Measurements from ENCODE around the gene TRIOBP. TPM values are rescaled to one million over a fixed set of nuclear protein-coding genes. Genes with fewer than 3 reads are reported as not detected.

TRIOBP gene
- total RNA-seq, 2 experiments from 2014 or later, result 31.1 to 31.6 TPM

GRCh38 chr22:37804881-37805809 lies 108.3 kb downstream of the TRIOBP start:
- Histone ChIP-seq H3K4me2 (ENCODE audit: low read length) (no peak overlapping the region), H4K20me1 (ENCODE audit: insufficient read depth, low read length) (no peaks in the 10 kb centered on the region), H2AFZ (ENCODE audit: low read length) (no peak overlapping the region), H3K36me3 (ENCODE audit: insufficient read depth, low read length) (no peaks in the 10 kb centered on the region), H3K4me3 (ENCODE audit: low read depth, low read length, poor library complexity, severe bottlenecking) (no peak overlapping the region), H3K27ac (ENCODE audit: low read depth, low read length, poor library complexity, severe bottlenecking) (no peak overlapping the region), H3K9me3 (ENCODE audit: low read length) (no peaks in the 10 kb centered on the region), H3K79me2 (ENCODE audit: insufficient read depth, low read depth, low read length) (no peaks in the 10 kb centered on the region), H3K4me1 (ENCODE audit: insufficient read depth, low read length, poor library complexity, severe bottlenecking) (peaks cover 19% of the 10 kb centered on the region), H3K9me2 (ENCODE audit: insufficient read depth, low read length) (no peaks in the 10 kb centered on the region)
- TF ChIP-seq CTCF (conservative IDR thresholded peaks at IDR 0.05; ENCODE audit: low read length) (no peak), EZH2phosphoT487 (IDR thresholded peaks at IDR 0.05; ENCODE audit: borderline replicate concordance, low read depth, low read length) (no peak)
- intact Hi-C loops (cut with micrococcal nuclease; ENCODE audit: unreplicated experiment), result loop anchor here (5.0 kb wide), 1 partner anchor 58 kb away; no protein-coding TSS in a partner anchor
- DNase-seq (ENCODE audit: low spot score), result no peak
- POLR2A ChIA-PET, result no interaction called here
- BruUV-seq (replicated peaks), result no TSS peak
- CTCF ChIA-PET (ENCODE audit: unreplicated experiment), result no interaction called here

DNA sequence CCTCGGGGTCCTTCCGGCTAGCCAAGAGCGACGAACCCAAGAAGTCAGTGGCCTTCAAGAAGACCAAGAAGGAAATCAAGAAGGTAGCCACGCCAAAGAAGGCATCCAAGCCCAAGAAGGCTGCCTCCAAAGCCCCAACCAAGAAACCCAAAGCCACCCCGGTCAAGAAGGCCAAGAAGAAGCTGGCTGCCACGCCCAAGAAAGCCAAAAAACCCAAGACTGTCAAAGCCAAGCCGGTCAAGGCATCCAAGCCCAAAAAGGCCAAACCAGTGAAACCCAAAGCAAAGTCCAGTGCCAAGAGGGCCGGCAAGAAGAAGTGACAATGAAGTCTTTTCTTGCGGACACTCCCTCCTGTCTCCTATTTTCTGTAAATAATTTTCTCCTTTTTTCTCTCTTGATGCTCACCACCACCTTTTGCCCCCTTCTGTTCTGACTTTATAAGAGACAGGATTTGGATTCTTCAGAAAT lies 109.0 kb downstream of the TRIOBP start:
- no peaks in the 10 kb centered on the region for H4K20me1 ChIP-seq (ENCODE audit: insufficient read depth, low read length)
- CTCF ChIA-PET (ENCODE audit: unreplicated experiment), result no interaction called here
- POLR2A ChIA-PET, result interaction anchor here (0.6 kb wide), 1 partner anchor 38 kb away, joined by 3 read pairs; the partner anchor contains the start of gene ANKRD54
- no peak overlapping the region for H2AFZ ChIP-seq (ENCODE audit: low read length)
- H3K36me3 ChIP-seq (ENCODE audit: insufficient read depth, low read length), result no peaks in the 10 kb centered on the region
- H3K9me2 ChIP-seq (ENCODE audit: insufficient read depth, low read length), result no peaks in the 10 kb centered on the region
- intact Hi-C loops (cut with micrococcal nuclease; ENCODE audit: unreplicated experiment), result loop anchor here (2.0 to 5.0 kb wide), 2 partner anchors 29 to 59 kb away; no protein-coding TSS in a partner anchor
- no peak for TF ChIP-seq EZH2phosphoT487 (IDR thresholded peaks at IDR 0.05; ENCODE audit: borderline replicate concordance, low read depth, low read length)
- TF ChIP-seq CTCF (conservative IDR thresholded peaks at IDR 0.05; ENCODE audit: low read length), result no peak
- no peak for DNase-seq (ENCODE audit: low spot score)
- H3K79me2 ChIP-seq (ENCODE audit: insufficient read depth, low read depth, low read length), result no peaks in the 10 kb centered on the region
- peaks cover 19% of the 10 kb centered on the region for H3K4me1 ChIP-seq (ENCODE audit: insufficient read depth, low read length, poor library complexity, severe bottlenecking)
- no peak overlapping the region for H3K4me2 ChIP-seq (ENCODE audit: low read length)
- no peak overlapping the region for H3K27ac ChIP-seq (ENCODE audit: low read depth, low read length, poor library complexity, severe bottlenecking)
- BruUV-seq (replicated peaks), result no TSS peak
- H3K9me3 ChIP-seq (ENCODE audit: low read length), result no peaks in the 10 kb centered on the region
- H3K4me3 ChIP-seq (ENCODE audit: low read depth, low read length, poor library complexity, severe bottlenecking), result no peak overlapping the region
